Parietal lobe (tissue), 2 donors: ENCODE results near the gene MEST. TPM values are rescaled to one million over a fixed set of nuclear protein-coding genes. Genes with fewer than 3 reads are reported as not detected.

Experiments used
- small RNA-seq: library from RNA; depleted of rRNA; stranded (forward); fragments of <200 nt; gene quantifications from one replicate; pipeline ENCODE3, GENCODE V24; 2014; ENCODE audit warnings: low replicate concordance
- total RNA-seq: library from RNA; depleted of rRNA; stranded (reverse); fragments of >200 nt; gene quantifications from one replicate; pipeline ENCODE4 v1.2.3, GENCODE V29; 2014

MEST gene
- total RNA-seq: 110 TPM

GRCh38 chr7:130491841-130492522, at the start of gene MEST:
Gene MEST (plus strand): TSS chr7:130492085. CDS start chr7:130492314, 229 bp downstream.

Small RNAs within 50 kb of the gene (small RNA-seq; reads per million reads assigned to genes)
- gene MIR335: not detected
- not detected for gene RF02148
- not detected for gene RF02149
- gene RF02150: not detected

Other genes starting within 250 kb of the MEST start
- not detected for gene CPA2, start 225.2 kb upstream of the MEST start, total RNA-seq
- not detected for gene CPA4, start 198.9 kb upstream of the MEST start, total RNA-seq
- gene CPA5, start 147.3 kb upstream of the MEST start, total RNA-seq: not detected
- gene CPA1, start 111.6 kb upstream of the MEST start, total RNA-seq: not detected
- 29.1 TPM for gene CEP41, start 51.1 kb upstream of the MEST start, total RNA-seq
- 51.3 TPM for gene COPG2, start 176.7 kb downstream of the MEST start, total RNA-seq
- gene TSGA13, start 194.5 kb downstream of the MEST start, total RNA-seq: not detected
- gene KLF14, start 242.1 kb downstream of the MEST start, total RNA-seq: not detected